ENCODE data around the gene SRPK3.

DNA sequence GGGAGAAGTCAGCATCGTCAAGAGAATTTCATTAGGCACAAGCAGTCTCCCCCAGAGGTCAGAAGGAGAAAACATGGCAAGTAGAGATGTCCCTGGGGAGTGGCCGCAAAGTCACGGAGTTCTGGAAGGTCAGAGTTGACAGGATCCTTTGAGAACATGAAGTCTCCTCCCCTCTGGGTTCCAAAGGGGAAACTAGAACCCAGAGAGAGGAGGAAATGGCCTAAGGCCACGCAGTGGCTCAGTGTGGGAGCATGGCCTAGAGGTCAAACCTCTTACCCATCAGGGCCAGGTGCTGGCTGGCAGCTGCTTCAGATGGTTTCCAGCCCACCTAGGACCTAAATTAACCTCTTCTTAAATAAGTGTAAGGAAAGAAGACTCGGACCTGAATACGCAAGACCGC lies 12.4 kb downstream of the SRPK3 start:
- TF ChIP-seq, protein P1, sequence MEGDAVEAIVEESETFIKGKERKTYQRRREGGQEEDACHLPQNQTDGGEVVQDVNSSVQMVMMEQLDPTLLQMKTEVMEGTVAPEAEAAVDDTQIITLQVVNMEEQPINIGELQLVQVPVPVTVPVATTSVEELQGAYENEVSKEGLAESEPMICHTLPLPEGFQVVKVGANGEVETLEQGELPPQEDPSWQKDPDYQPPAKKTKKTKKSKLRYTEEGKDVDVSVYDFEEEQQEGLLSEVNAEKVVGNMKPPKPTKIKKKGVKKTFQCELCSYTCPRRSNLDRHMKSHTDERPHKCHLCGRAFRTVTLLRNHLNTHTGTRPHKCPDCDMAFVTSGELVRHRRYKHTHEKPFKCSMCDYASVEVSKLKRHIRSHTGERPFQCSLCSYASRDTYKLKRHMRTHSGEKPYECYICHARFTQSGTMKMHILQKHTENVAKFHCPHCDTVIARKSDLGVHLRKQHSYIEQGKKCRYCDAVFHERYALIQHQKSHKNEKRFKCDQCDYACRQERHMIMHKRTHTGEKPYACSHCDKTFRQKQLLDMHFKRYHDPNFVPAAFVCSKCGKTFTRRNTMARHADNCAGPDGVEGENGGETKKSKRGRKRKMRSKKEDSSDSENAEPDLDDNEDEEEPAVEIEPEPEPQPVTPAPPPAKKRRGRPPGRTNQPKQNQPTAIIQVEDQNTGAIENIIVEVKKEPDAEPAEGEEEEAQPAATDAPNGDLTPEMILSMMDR (conservative IDR thresholded peaks at IDR 0.05): no peak
- no peak for TF ChIP-seq EZH2 (IDR thresholded peaks at IDR 0.05; ENCODE audit: low read depth)

Measured in PC-9 (cell line).